ENCODE measurements around the gene SDHAF1.

DNA sequence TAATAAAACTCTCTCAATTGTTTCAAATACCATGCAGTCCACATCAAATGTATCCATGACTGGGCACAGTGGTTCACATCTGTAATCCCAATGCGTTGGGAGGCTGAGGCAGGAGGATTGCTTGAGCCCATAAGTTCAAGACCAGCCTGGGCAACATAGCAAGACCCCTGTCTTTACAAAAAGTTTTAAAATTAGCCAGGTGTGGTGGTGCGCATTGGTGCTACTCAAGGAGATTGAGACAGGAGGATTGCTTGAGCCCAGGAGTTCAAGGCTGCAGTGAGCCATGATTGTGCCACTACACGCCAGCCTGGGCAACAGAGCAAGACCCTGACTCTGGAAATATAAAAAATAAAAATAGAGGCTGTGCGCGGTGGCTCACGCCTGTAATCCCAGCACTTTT lies 32.7 kb downstream of the SDHAF1 start:
- TF ChIP-seq, protein P1, sequence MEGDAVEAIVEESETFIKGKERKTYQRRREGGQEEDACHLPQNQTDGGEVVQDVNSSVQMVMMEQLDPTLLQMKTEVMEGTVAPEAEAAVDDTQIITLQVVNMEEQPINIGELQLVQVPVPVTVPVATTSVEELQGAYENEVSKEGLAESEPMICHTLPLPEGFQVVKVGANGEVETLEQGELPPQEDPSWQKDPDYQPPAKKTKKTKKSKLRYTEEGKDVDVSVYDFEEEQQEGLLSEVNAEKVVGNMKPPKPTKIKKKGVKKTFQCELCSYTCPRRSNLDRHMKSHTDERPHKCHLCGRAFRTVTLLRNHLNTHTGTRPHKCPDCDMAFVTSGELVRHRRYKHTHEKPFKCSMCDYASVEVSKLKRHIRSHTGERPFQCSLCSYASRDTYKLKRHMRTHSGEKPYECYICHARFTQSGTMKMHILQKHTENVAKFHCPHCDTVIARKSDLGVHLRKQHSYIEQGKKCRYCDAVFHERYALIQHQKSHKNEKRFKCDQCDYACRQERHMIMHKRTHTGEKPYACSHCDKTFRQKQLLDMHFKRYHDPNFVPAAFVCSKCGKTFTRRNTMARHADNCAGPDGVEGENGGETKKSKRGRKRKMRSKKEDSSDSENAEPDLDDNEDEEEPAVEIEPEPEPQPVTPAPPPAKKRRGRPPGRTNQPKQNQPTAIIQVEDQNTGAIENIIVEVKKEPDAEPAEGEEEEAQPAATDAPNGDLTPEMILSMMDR (IDR thresholded peaks at IDR 0.05 in 2 of 3, conservative IDR thresholded peaks at IDR 0.05 in 1 of 3; ENCODE audit: borderline replicate concordance in 1 of 3, insufficient read depth in 1 of 3, low read depth in 2 of 3, low read length in 2 of 3), result no peak
- TF ChIP-seq EZH2 (IDR thresholded peaks at IDR 0.05) (no peak), POLR2A (IDR thresholded peaks at IDR 0.05; ENCODE audit: borderline replicate concordance, extremely low read depth, insufficient read depth, insufficient read length) (no peak), ZNF274 (IDR thresholded peaks at IDR 0.05; ENCODE audit: low read depth, low read length) (no peak), JUND (IDR thresholded peaks at IDR 0.05) (no peak), POLR2AphosphoS5 (IDR thresholded peaks at IDR 0.05; ENCODE audit: low read depth, low read length) (no peak), ZFX (IDR thresholded peaks at IDR 0.05) (no peak)
